ENCODE results near the gene KCNJ5.

DNA sequence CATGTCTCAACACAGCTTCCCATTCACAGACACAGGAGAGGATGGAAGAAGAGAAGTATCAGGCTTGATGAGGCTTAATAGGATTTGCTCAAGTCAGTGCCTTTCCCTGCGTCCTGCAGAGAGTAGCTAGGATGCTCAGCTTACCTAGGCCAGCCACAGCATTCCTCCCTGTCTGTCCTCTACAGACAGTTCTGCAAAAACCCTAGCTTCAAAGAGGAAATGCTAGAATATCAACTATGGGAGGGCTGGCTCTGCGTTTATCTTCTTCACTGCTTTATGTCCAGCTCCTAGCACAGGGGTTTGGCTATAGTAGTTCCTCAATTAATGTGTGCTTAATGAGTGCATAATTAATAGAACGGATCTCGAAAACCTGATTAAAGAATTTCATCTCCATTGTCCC is 16.4 kb downstream of the KCNJ5 start:
- TF ChIP-seq, protein P1, sequence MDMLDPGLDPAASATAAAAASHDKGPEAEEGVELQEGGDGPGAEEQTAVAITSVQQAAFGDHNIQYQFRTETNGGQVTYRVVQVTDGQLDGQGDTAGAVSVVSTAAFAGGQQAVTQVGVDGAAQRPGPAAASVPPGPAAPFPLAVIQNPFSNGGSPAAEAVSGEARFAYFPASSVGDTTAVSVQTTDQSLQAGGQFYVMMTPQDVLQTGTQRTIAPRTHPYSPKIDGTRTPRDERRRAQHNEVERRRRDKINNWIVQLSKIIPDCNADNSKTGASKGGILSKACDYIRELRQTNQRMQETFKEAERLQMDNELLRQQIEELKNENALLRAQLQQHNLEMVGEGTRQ (IDR thresholded peaks at IDR 0.05; ENCODE audit: low read depth, low read length) = no peak
- TF ChIP-seq, protein P2, sequence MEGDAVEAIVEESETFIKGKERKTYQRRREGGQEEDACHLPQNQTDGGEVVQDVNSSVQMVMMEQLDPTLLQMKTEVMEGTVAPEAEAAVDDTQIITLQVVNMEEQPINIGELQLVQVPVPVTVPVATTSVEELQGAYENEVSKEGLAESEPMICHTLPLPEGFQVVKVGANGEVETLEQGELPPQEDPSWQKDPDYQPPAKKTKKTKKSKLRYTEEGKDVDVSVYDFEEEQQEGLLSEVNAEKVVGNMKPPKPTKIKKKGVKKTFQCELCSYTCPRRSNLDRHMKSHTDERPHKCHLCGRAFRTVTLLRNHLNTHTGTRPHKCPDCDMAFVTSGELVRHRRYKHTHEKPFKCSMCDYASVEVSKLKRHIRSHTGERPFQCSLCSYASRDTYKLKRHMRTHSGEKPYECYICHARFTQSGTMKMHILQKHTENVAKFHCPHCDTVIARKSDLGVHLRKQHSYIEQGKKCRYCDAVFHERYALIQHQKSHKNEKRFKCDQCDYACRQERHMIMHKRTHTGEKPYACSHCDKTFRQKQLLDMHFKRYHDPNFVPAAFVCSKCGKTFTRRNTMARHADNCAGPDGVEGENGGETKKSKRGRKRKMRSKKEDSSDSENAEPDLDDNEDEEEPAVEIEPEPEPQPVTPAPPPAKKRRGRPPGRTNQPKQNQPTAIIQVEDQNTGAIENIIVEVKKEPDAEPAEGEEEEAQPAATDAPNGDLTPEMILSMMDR (conservative IDR thresholded peaks at IDR 0.05; ENCODE audit: low read depth, low read length) = no peak
- TF ChIP-seq FOS (IDR thresholded peaks at IDR 0.05; ENCODE audit: low read depth, low read length) (no peak), SMC3 (IDR thresholded peaks at IDR 0.05; ENCODE audit: low read depth, low read length) (no peak), MAFK (IDR thresholded peaks at IDR 0.05; ENCODE audit: low read depth, low read length) (no peak), RAD21 (IDR thresholded peaks at IDR 0.05; ENCODE audit: low read length) (no peak), BHLHE40 (IDR thresholded peaks at IDR 0.05; ENCODE audit: low read depth, low read length) (no peak), POLR2A (IDR thresholded peaks at IDR 0.05; ENCODE audit: low read depth, low read length) (no peak), RFX5 (IDR thresholded peaks at IDR 0.05; ENCODE audit: low read depth, low read length) (no peak)
- TF ChIP-seq, protein P3, sequence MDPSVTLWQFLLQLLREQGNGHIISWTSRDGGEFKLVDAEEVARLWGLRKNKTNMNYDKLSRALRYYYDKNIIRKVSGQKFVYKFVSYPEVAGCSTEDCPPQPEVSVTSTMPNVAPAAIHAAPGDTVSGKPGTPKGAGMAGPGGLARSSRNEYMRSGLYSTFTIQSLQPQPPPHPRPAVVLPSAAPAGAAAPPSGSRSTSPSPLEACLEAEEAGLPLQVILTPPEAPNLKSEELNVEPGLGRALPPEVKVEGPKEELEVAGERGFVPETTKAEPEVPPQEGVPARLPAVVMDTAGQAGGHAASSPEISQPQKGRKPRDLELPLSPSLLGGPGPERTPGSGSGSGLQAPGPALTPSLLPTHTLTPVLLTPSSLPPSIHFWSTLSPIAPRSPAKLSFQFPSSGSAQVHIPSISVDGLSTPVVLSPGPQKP (IDR thresholded peaks at IDR 0.05; ENCODE audit: borderline replicate concordance, low read depth, low read length) = no peak
